Mammary microvascular endothelial cell (primary cell): ENCODE data around the gene RGPD3. TPM values are rescaled to one million over a fixed set of nuclear protein-coding genes. Genes with fewer than 3 reads are reported as not detected.

Experiments
- total RNA-seq: library from RNA; depleted of rRNA; stranded (reverse); fragments of >200 nt; gene quantifications from 2 replicates; pipeline ENCODE4 v1.2.3, GENCODE V29; 2015

Gene RGPD3
- total RNA-seq = 0.10 and 0.13 TPM in 2 replicates

GRCh38 chr2:106468107-106468506 lies at the start of gene RGPD3:
TSS of gene RGPD3 (minus strand) at chr2:106468413. CDS start at chr2:106468288, 125 bp downstream.

GRCh38 chr2:106486551-106487385 lies 18.6 kb upstream of the RGPD3 start, which contains the start of gene CD8B2:
TSS of gene CD8B2 (plus strand) at chr2:106487364. CDS start at chr2:106487427, 63 bp downstream.

Other genes with a start within 250 kb of the RGPD3 start
- not detected in 2 replicates for gene CD8B2, start 19.0 kb upstream of the RGPD3 start, total RNA-seq